ENCODE measurements around the gene ARID3C. TPM values are rescaled to one million over a fixed set of nuclear protein-coding genes. Genes with fewer than 3 reads are reported as not detected.
"Not testable (repeated sequence)": the region's sequence is repeated elsewhere in the genome, so short reads cannot be mapped to it uniquely, and the experiment has no call there.

The ARID3C gene
- total RNA-seq, 1 donor from 2014 or later = not detected

DNA sequence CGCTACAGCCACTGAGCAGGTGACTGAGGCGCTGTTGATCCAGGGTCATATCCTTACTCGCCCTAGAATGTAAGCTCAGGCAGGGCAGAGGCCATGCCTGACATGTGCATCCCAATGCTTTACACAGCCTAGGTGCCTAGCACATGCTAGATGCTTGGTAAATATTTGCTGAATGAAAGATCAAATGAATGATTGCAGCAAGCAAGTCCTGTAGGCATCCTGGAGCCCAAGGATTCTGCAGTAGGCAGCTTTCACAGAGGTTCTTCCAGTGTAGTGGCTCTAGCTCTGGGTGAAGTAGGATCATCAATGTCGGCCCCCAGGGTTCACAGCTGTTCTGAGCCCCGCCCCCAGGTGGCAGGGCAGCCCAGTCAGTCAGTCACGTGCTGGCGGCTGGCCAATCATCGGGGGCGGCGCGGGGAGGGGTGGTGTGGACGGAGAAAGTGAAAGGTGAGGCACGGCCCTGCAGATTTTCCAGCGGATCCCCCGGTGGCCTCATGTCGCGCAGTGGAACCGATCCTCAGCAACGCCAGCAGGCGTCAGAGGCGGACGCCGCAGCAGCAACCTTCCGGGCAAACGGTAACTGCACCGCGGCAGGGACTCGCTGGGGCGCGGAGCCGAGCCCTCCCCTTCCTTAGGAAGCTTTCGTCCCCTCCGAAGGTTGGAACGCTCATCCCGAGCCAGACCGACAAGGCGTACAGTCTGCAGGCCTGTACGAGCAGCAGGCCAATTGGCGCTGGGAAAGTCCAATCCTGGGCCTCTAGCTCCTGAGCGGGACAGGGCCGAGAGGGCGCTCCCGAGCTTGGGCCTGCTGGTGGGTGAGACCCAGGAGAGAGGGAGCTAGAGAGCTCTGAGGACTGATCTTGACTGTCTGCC lies 17.6 kb upstream of the ARID3C start, which contains the start of gene GALT:
Gene GALT (plus strand): TSS at position 465 of the 873 bp plus-strand sequence. CDS start 30 bp downstream, at position 495.
- intact Hi-C loops (cut with DNase I) = no loop called here
- peak in 1 of 2 donors; percentile 19 for TF ChIP-seq POLR2A (IDR thresholded peaks at IDR 0.05)
- peak; percentile 75 to 88 for TF ChIP-seq POLR2AphosphoS5 (IDR thresholded peaks at IDR 0.05; ENCODE audit: insufficient read depth in 1 of 2, low read depth in 1 of 2)
- TF ChIP-seq, protein P1, sequence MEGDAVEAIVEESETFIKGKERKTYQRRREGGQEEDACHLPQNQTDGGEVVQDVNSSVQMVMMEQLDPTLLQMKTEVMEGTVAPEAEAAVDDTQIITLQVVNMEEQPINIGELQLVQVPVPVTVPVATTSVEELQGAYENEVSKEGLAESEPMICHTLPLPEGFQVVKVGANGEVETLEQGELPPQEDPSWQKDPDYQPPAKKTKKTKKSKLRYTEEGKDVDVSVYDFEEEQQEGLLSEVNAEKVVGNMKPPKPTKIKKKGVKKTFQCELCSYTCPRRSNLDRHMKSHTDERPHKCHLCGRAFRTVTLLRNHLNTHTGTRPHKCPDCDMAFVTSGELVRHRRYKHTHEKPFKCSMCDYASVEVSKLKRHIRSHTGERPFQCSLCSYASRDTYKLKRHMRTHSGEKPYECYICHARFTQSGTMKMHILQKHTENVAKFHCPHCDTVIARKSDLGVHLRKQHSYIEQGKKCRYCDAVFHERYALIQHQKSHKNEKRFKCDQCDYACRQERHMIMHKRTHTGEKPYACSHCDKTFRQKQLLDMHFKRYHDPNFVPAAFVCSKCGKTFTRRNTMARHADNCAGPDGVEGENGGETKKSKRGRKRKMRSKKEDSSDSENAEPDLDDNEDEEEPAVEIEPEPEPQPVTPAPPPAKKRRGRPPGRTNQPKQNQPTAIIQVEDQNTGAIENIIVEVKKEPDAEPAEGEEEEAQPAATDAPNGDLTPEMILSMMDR (IDR thresholded peaks at IDR 0.05) = peak in 2 of 3 experiments; percentile 42 to 48
- peak within 1 kb of the TSS; percentile 71 for H3K27ac ChIP-seq
- no peaks in the 10 kb centered on the region for H3K9me3 ChIP-seq
- DNase-seq (ENCODE audit: extremely low spot score in 2 of 2) = no peak
- peaks cover 27% of the 10 kb centered on the region for H3K4me1 ChIP-seq
- H3K4me3 ChIP-seq = peak within 1 kb of the TSS; percentile 76 to 89
- H3K27me3 ChIP-seq = no peaks in the 10 kb centered on the region
- peaks cover 0 to 15% of the 10 kb centered on the region in 2 donors for H3K36me3 ChIP-seq

DNA sequence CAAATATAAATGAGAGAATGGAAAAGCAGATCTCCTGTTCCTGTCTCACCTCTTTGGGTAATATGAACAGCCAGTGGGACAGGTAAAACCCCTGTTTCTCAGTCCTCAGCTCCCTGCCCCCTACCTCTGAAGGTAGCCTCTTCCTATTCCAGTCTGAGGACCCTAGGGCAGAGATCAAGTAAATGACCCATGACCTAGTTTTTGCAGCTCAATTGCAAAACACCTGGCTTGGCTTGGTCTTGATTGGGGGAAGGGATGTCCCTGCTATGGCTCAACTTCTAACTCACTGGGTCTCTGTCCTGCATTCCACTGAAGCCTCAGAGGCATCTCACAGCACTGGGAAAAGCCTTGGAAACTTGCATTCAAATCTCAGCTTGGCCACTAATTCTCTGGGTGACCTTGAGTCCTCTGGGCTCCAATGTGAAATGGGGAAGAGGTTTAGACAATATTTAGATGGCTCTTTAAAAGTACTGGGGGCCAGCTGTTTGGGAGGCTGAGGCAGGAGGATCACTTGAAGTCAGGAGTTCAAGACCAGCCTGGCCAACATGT lies 16.0 kb upstream of the ARID3C start:
- no peak for TF ChIP-seq POLR2AphosphoS5 (IDR thresholded peaks at IDR 0.05; ENCODE audit: insufficient read depth in 1 of 2, low read depth in 1 of 2)
- TF ChIP-seq POLR2A (IDR thresholded peaks at IDR 0.05) = no peak
- TF ChIP-seq, protein P1 (IDR thresholded peaks at IDR 0.05) = no peak
- no peak overlapping the region for H3K27ac ChIP-seq
- H3K4me3 ChIP-seq = no peak overlapping the region
- no peaks in the 10 kb centered on the region for H3K27me3 ChIP-seq
- DNase-seq (ENCODE audit: extremely low spot score in 2 of 2) = no peak
- intact Hi-C loops (cut with DNase I) = no loop called here
- H3K9me3 ChIP-seq = no peaks in the 10 kb centered on the region
- peaks cover 19% of the 10 kb centered on the region for H3K4me1 ChIP-seq
- peaks cover 0 to 15% of the 10 kb centered on the region in 2 donors for H3K36me3 ChIP-seq

DNA sequence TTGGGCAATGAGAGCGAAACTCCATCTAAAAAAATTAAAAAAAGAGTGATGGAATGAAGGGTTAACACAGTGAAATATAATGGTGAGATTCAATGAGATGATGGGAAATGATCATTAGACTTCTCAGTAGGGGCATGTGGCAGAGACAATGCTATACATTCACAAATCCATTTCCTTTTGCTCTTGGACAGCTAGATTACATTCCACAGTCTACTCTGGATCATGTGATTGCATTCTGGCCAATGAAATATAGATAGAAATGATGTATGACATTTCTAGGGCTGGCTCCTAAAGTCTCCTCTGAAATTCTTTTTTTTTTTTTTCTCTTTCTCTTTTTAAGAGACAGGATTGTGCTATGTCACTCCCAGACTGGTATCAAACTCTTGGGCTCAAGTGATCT lies 13.8 kb upstream of the ARID3C start:
- H3K9me3 ChIP-seq = no peaks in the 10 kb centered on the region
- intact Hi-C loops (cut with DNase I) = no loop called here
- TF ChIP-seq POLR2A (IDR thresholded peaks at IDR 0.05) (no peak), POLR2AphosphoS5 (IDR thresholded peaks at IDR 0.05; ENCODE audit: insufficient read depth in 1 of 2, low read depth in 1 of 2) (no peak)
- no peak overlapping the region for H3K27ac ChIP-seq
- peaks cover 21% of the 10 kb centered on the region for H3K4me1 ChIP-seq
- no peak overlapping the region for H3K4me3 ChIP-seq
- H3K36me3 ChIP-seq = no peaks in the 10 kb centered on the region
- no peak for DNase-seq (ENCODE audit: extremely low spot score in 2 of 2)
- H3K27me3 ChIP-seq = no peaks in the 10 kb centered on the region

DNA sequence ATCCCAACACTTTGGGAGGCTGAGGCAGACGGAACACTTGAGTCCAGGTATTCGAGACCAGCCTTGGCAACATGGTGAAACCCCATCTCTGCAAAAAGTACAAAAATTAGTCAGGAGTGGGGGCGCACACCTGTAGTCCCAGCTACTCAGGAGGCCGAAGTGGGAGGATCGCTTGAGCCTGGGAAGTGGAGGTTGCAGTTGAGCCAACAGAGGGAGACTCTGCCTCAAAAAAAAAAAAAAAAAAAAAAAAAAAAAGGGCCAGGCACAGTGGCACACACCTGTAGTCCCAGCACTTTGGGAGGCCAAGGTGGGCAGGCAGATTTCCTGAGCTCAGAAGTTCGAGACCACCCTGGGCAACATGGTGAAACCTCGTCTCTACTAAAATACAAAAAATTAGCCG lies 10.5 kb upstream of the ARID3C start:
- not testable (repeated sequence) for DNase-seq (ENCODE audit: extremely low spot score in 2 of 2)

DNA sequence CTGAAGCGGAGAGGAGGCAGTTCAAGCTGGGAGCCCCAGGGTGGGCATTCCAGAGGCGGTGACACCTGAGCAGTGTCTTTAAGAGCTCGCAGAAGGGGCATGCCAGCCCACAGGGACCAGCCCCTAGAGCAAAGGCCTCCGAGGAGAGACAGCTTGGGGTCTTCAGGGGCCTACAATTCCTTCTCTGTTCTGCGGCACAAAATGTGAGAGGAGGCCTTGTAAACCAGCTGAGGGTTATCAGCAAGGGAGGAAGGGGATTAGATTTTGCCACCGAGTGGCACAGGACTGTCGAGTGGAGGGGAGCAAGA lies 9.2 kb upstream of the ARID3C start:
- Histone ChIP-seq H3K36me3 (no peaks in the 10 kb centered on the region), H3K4me3 (peak overlapping the region; percentile 73 to 89), H3K27me3 (no peaks in the 10 kb centered on the region), H3K4me1 (peaks cover 35% of the 10 kb centered on the region), H3K9me3 (no peaks in the 10 kb centered on the region), H3K27ac (peak overlapping the region; percentile 76)
- DNase-seq (ENCODE audit: extremely low spot score in 2 of 2) = no peak
- no peak for TF ChIP-seq POLR2A (IDR thresholded peaks at IDR 0.05)
- TF ChIP-seq, protein P1 (IDR thresholded peaks at IDR 0.05) = no peak
- peak in 1 of 2 donors; percentile 64 for TF ChIP-seq POLR2AphosphoS5 (IDR thresholded peaks at IDR 0.05; ENCODE audit: insufficient read depth in 1 of 2, low read depth in 1 of 2)
- intact Hi-C loops (cut with DNase I) = no loop called here

More for the DNA sequence above, 10.5 kb upstream of the ARID3C start:
- H3K4me3 ChIP-seq; H3K27me3 ChIP-seq; H3K27ac ChIP-seq; intact Hi-C loops (cut with DNase I); H3K36me3 ChIP-seq; H3K9me3 ChIP-seq: not testable (repeated sequence)
- peaks cover 27% of the 10 kb centered on the region for H3K4me1 ChIP-seq

All from vagina (tissue), 2 donors.